ENCODE data around the gene MT1E.

DNA sequence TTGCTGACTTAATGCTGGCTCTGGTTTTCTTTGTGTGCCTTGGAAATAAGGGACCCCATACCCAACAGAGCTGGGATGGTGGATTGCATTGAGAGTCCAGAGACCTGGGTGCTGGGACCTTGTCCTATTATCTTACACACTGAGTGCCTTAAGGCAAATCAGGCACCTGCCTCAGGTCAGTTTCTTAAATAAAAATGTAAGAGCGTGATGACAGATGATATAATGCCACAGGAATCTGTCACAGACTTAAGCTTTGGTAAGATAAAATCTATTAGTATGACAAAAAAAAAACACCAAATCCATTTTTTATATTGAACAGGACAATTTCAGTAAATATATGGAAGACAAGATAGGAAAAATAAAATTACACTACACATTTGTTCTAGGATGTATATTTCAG, 14.5 kb downstream of the MT1E start:
- TF ChIP-seq EZH2 (IDR thresholded peaks at IDR 0.05; ENCODE audit: low read length, missing control alignments), result no peak
- TF ChIP-seq CTCF (conservative IDR thresholded peaks at IDR 0.05 in 1 of 2, IDR thresholded peaks at IDR 0.05 in 1 of 2; ENCODE audit: low read depth in 1 of 2, low read length in 2 of 2), result no peak
